RWPE1 (cell line): ENCODE results near the gene ASXL2.

Experiments
- CTCF ChIA-PET: fragments of 350-600 bp; sonication (Branson Sonifier 250); formaldehyde crosslinking; extraction: SDS; loops from one replicate; lab custom pipeline; 2021; lab: Yijun Ruan, JAX
- POLR2A ChIA-PET: fragments of 400-600 bp; formaldehyde crosslinking; extraction: SDS; loops from one replicate; lab custom pipeline; 2020; ENCODE audit warnings: antibody characterized with exemption; ENCODE audit not compliant: low non-redundant PET; lab: Yijun Ruan, JAX
- DNase-seq: peaks from one replicate; pipeline ENCODE4 v3.0.0; 2012; ENCODE audit warnings: low spot score
- H3K27ac ChIP-seq: fragments of 450-650 bp; 2 replicates; pipeline ENCODE4 v1.5.1; 2017
- TF ChIP-seq, protein P1 (sequence below): fragments of 450-650 bp; conservative IDR thresholded peaks from 2 replicates; pipeline ENCODE4 v1.5.1; 2017; ENCODE audit warnings: low read depth, mild to moderate bottlenecking

ASXL2 gene

GRCh38 chr2:25685741-25686140, 192.5 kb downstream of the ASXL2 start:
- CTCF ChIA-PET, result interaction anchor here (0.6 to 1.6 kb wide), 5 partner anchors 14 to 477 kb away, joined by 3 to 6 read pairs (median 5); no protein-coding TSS in a partner anchor
- no peak overlapping the region for H3K27ac ChIP-seq
- DNase-seq, result no peak
- POLR2A ChIA-PET, result no interaction called here
- TF ChIP-seq, protein P1, sequence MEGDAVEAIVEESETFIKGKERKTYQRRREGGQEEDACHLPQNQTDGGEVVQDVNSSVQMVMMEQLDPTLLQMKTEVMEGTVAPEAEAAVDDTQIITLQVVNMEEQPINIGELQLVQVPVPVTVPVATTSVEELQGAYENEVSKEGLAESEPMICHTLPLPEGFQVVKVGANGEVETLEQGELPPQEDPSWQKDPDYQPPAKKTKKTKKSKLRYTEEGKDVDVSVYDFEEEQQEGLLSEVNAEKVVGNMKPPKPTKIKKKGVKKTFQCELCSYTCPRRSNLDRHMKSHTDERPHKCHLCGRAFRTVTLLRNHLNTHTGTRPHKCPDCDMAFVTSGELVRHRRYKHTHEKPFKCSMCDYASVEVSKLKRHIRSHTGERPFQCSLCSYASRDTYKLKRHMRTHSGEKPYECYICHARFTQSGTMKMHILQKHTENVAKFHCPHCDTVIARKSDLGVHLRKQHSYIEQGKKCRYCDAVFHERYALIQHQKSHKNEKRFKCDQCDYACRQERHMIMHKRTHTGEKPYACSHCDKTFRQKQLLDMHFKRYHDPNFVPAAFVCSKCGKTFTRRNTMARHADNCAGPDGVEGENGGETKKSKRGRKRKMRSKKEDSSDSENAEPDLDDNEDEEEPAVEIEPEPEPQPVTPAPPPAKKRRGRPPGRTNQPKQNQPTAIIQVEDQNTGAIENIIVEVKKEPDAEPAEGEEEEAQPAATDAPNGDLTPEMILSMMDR, result no peak

DNA sequence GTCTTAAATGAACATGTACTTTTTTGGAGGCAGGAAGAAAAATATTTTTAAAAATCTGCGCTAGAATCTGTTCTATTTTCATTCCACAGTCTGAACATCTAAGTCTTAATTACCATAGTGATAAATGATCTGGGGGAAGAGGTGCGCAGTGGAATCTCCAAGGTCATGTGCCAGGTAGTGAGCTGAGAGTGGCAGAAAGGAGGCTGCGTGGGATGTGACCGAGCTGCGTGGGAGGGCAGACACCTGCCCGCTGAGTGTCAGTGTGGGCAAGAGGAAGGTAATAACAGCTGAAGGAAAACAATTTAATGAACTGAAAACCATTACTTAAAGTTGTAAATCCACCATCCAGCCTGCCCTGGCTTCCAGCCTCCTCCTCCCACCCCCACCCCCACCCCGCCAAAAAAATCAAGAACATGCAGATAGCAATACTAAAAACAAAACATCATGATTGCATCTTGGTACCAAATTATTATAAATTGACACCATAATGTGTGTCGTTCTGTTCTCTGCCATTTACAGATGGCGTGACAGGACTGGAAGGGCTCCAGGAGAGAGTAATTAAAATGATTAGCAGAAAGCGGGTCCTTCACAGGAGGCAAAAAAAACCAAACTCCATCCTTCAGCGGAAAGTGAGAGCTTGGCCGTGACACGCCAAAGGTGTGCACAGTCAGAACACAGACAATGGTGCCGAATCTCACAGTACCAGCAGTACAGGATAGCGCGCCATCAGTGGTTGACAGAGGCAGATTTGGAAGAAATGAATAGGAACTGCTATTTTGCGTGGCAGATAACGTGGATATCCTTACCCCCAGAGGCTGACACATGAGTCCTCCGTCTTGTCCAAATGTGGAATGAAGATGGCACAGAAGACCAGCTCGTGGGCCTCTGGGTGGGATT, 193.5 kb downstream of the ASXL2 start:
- H3K27ac ChIP-seq, result no peak overlapping the region
- ChIA-PET CTCF (no interaction called here), POLR2A (no interaction called here)
- no peak for DNase-seq
- TF ChIP-seq, protein P1, result no peak
